ENCODE data around the gene ZDHHC20. TPM values are rescaled to one million over a fixed set of nuclear protein-coding genes. Genes with fewer than 3 reads are reported as not detected.
A peak's percentile ranks its signal among the peaks of the same experiment; 100 is the strongest.

The ZDHHC20 gene
- total RNA-seq, 1 donor from 2014 or later: 77.7 TPM

DNA sequence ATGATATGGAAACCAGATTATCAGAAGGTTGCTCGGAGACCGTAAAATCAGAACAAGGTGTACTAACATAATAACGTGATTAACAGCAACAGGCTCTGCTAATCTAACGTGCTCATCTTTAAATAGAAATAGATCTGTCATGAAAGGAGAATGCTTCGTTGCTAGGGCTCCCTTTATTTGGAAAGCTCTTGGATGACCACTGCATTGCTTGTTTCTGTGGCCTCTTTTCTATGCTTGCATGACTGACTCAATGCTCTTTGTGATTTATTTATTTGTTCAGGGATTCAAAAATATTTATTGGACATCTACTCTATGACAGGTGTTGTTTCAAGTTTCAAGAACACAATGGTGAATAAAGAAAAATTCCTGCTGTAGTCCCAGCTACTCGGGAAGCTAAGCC, 22.3 kb upstream of the ZDHHC20 start:
- no peak for ATAC-seq
- intact Hi-C loops (cut with DNase I): no loop called here
- Histone ChIP-seq H3K9me3 (no peaks in the 10 kb centered on the region), H3K27me3 (no peaks in the 10 kb centered on the region), H3K4me1 (peaks cover 3% of the 10 kb centered on the region), H3K4me3 (no peak overlapping the region), H3K36me3 (no peaks in the 10 kb centered on the region), H3K27ac (no peak overlapping the region)
- TF ChIP-seq, protein P1, sequence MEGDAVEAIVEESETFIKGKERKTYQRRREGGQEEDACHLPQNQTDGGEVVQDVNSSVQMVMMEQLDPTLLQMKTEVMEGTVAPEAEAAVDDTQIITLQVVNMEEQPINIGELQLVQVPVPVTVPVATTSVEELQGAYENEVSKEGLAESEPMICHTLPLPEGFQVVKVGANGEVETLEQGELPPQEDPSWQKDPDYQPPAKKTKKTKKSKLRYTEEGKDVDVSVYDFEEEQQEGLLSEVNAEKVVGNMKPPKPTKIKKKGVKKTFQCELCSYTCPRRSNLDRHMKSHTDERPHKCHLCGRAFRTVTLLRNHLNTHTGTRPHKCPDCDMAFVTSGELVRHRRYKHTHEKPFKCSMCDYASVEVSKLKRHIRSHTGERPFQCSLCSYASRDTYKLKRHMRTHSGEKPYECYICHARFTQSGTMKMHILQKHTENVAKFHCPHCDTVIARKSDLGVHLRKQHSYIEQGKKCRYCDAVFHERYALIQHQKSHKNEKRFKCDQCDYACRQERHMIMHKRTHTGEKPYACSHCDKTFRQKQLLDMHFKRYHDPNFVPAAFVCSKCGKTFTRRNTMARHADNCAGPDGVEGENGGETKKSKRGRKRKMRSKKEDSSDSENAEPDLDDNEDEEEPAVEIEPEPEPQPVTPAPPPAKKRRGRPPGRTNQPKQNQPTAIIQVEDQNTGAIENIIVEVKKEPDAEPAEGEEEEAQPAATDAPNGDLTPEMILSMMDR (IDR thresholded peaks at IDR 0.05): no peak
- no peak for DNase-seq

DNA sequence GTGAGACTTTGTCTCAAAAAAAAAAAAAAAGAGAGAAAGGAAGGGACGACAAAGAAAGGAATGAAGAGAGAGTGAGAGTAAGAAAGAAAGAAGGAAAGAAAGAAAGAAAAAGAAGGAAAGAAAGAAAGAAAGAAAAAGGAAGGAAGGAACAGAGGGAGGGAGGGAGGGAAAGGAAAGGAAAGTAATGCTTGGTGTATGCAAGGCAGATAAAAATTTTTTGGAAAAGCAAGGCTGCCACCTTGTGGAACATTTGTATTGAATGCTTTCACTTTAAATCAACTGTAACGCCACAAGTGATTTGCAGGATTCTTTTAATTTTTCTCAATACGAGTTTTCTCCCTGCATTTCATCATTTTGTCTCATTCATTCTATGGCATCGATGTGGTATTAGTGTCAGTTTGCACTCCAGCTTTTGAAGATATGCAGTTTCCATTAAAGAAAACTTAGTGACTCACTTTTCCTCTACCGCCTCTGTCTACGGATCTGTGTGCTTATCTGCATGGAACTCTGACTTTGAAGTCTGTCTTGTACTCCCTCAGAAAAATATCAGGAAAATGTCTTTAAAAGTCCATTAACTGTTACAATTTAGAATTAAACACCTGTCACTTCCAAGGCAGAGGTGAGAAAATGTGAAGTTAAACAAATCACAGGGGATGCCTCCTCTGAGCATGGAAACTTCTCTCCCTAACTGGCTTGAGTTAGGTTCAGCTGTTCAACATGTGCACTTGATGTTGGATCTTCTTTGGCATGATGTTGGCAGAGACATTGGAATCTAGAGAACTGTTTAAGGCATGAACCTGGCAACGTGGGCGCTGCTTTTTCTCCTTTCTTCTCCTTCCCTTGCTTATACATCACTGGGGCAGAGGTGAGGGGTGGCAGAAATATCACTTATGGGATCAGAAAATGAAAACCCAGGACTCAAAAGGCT, 20.0 kb upstream of the ZDHHC20 start:
- TF ChIP-seq, protein P1 (IDR thresholded peaks at IDR 0.05): peak; percentile 68
- Histone ChIP-seq H3K27me3 (no peaks in the 10 kb centered on the region), H3K27ac (no peak overlapping the region), H3K4me1 (peaks cover 3% of the 10 kb centered on the region), H3K9me3 (no peaks in the 10 kb centered on the region), H3K4me3 (no peak overlapping the region), H3K36me3 (no peaks in the 10 kb centered on the region)
- DNase-seq: no peak
- intact Hi-C loops (cut with DNase I): loop anchor here (5.0 kb wide), 1 partner anchor 182 kb away; no protein-coding TSS in a partner anchor
- peak; percentile 76 for ATAC-seq

DNA sequence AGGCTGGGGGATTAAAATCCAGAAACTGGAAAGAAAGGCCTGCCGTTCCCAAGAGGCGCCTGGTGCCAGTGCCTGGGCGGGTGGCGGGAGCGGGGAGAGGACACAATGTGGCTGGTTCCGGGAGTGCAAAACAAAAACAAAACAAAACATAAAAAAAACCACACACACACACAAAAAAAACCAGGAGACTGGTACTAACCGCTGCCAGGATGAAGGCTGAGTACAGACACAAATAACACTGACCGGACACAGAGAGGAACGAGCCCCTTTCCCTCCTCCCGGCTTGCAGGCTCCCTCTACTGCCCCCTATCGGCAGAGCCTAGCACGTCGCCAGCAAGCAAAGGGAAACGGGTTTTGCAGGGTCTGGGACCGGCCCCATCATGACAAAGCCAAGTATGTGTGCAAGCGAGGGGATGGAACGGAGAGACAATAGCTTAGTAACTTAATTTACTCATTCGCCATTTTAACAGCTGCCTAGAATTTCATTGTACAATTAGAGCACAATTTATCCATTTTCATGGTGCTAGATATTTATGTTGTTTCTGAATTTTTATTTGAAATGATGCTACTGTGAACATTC, 17.9 kb upstream of the ZDHHC20 start:
- Histone ChIP-seq H3K9me3 (no peaks in the 10 kb centered on the region), H3K36me3 (no peaks in the 10 kb centered on the region), H3K4me3 (peak overlapping the region; percentile 44), H3K27ac (no peak overlapping the region), H3K27me3 (no peaks in the 10 kb centered on the region), H3K4me1 (peaks cover 3% of the 10 kb centered on the region)
- DNase-seq (peak; percentile 89), ATAC-seq (peak; percentile 98)
- TF ChIP-seq, protein P1 (IDR thresholded peaks at IDR 0.05): peak; percentile 99
- intact Hi-C loops (cut with DNase I): loop anchor here (5.0 kb wide), 1 partner anchor 180 kb away; no protein-coding TSS in a partner anchor

DNA sequence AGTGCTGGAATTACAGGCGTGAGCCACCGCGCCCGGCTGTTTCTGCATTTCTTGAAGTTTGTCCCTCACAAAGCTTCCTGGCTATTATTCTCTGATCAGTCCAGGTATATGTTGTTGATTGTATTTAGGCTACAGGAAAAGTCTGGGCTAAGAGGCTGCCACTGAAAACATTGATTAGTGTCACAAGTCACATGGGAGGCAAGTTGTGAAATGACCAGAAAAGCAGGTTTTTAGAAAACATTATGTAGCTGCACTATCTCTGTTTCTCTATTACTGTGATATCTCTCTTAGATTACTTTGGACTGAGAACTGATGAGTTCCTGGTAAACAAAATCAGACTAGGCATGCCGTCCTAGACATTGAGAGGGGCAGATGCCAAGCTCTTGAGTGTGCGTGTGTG, 16.0 kb upstream of the ZDHHC20 start:
- Histone ChIP-seq H3K27ac (no peak overlapping the region), H3K27me3 (no peaks in the 10 kb centered on the region), H3K36me3 (no peaks in the 10 kb centered on the region), H3K4me3 (no peak overlapping the region), H3K4me1 (peaks cover 3% of the 10 kb centered on the region), H3K9me3 (no peaks in the 10 kb centered on the region)
- TF ChIP-seq, protein P1 (IDR thresholded peaks at IDR 0.05): no peak
- DNase-seq (no peak), ATAC-seq (no peak)
- intact Hi-C loops (cut with DNase I): loop anchor here (5.0 kb wide), 1 partner anchor 178 kb away; no protein-coding TSS in a partner anchor

DNA sequence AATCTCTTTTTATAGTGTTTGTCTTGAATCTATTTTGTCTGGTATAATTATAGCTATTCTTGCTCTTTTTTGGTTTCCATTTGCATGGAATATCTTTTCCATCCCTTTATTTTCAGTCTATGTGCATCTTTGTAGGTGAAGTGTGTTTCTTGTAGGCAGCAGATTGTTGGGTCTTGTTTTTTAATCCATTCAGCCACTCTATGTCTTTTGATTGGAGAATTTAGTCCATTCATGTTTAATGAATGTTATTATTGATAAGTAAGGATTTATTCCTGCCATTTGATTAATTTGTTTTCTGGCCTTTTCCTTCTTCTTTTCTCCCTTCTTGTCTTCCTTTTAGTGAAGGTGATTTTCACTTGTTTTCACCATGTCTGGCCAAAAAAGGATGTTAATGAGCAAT, 11.7 kb upstream of the ZDHHC20 start:
- H3K36me3 ChIP-seq: no peaks in the 10 kb centered on the region
- TF ChIP-seq, protein P1 (IDR thresholded peaks at IDR 0.05): no peak
- no peak overlapping the region for H3K27ac ChIP-seq
- intact Hi-C loops (cut with DNase I): no loop called here
- ATAC-seq: no peak
- H3K9me3 ChIP-seq: no peaks in the 10 kb centered on the region
- no peaks in the 10 kb centered on the region for H3K27me3 ChIP-seq
- DNase-seq: no peak
- H3K4me1 ChIP-seq: no peaks in the 10 kb centered on the region
- no peak overlapping the region for H3K4me3 ChIP-seq

All from upper lobe of right lung (tissue), 1 donor.